ENCODE results near the gene C4orf54.

The C4orf54 gene

GRCh38 chr4:99615170-99615820 lies 42.3 kb downstream of the C4orf54 start:
- no peak overlapping the region for H2AFZ ChIP-seq (ENCODE audit: low read depth, low read length)
- TF ChIP-seq CTCF (IDR thresholded peaks at IDR 0.05; ENCODE audit: borderline replicate concordance, extremely low read depth, low read length, poor library complexity, severe bottlenecking) (no peak), EZH2 (IDR thresholded peaks at IDR 0.05; ENCODE audit: borderline replicate concordance, low read depth, low read length, severe bottlenecking) (no peak)
- H3K27ac ChIP-seq (ENCODE audit: low read length), result no peak overlapping the region
- ATAC-seq (ENCODE audit: insufficient read depth, low read depth), result no peak
- H4K20me1 ChIP-seq (ENCODE audit: insufficient read depth, low read length), result no peaks in the 10 kb centered on the region
- H3K4me2 ChIP-seq (ENCODE audit: insufficient read depth, low read length), result no peak overlapping the region
- no peaks in the 10 kb centered on the region for H3K9me3 ChIP-seq (ENCODE audit: insufficient read depth, low read length, severe bottlenecking)
- no peak overlapping the region for H3K4me3 ChIP-seq (ENCODE audit: low read depth in 1 of 2, low read length in 2 of 2)
- H3K79me2 ChIP-seq (ENCODE audit: insufficient read depth, low read length), result no peaks in the 10 kb centered on the region
- no peak for DNase-seq
- no peak overlapping the region for H3K9ac ChIP-seq (ENCODE audit: low read depth, low read length)
- no peaks in the 10 kb centered on the region for H3K27me3 ChIP-seq (ENCODE audit: insufficient read depth, low read length, poor library complexity)
- H3K4me1 ChIP-seq (ENCODE audit: insufficient read depth, low read length), result no peaks in the 10 kb centered on the region
- H3K36me3 ChIP-seq (ENCODE audit: insufficient read depth, low read length), result no peaks in the 10 kb centered on the region

- DNase-seq, result no peak
- no peaks in the 10 kb centered on the region for H3K9me3 ChIP-seq (ENCODE audit: insufficient read depth, low read length, severe bottlenecking)
- H4K20me1 ChIP-seq (ENCODE audit: insufficient read depth, low read length), result no peaks in the 10 kb centered on the region
- no peak overlapping the region for H2AFZ ChIP-seq (ENCODE audit: low read depth, low read length)
- no peaks in the 10 kb centered on the region for H3K4me1 ChIP-seq (ENCODE audit: insufficient read depth, low read length)
- no peak overlapping the region for H3K9ac ChIP-seq (ENCODE audit: low read depth, low read length)
- H3K27ac ChIP-seq (ENCODE audit: low read length), result no peak overlapping the region
- no peaks in the 10 kb centered on the region for H3K36me3 ChIP-seq (ENCODE audit: insufficient read depth, low read length)
- no peak for ATAC-seq (ENCODE audit: insufficient read depth, low read depth)
- H3K4me2 ChIP-seq (ENCODE audit: insufficient read depth, low read length), result no peak overlapping the region
- TF ChIP-seq CTCF (IDR thresholded peaks at IDR 0.05; ENCODE audit: borderline replicate concordance, extremely low read depth, low read length, poor library complexity, severe bottlenecking) (no peak), EZH2 (IDR thresholded peaks at IDR 0.05; ENCODE audit: borderline replicate concordance, low read depth, low read length, severe bottlenecking) (no peak)
- peaks cover 2% of the 10 kb centered on the region for H3K27me3 ChIP-seq (ENCODE audit: insufficient read depth, low read length, poor library complexity)
- H3K79me2 ChIP-seq (ENCODE audit: insufficient read depth, low read length), result no peaks in the 10 kb centered on the region
- no peak overlapping the region for H3K4me3 ChIP-seq (ENCODE audit: low read depth in 1 of 2, low read length in 2 of 2)
These were observed 43.1 kb downstream of the C4orf54 start for GRCh38 chr4:99614491-99614890.

- no peak for ATAC-seq (ENCODE audit: insufficient read depth, low read depth)
- TF ChIP-seq EZH2 (IDR thresholded peaks at IDR 0.05; ENCODE audit: borderline replicate concordance, low read depth, low read length, severe bottlenecking) (no peak), CTCF (IDR thresholded peaks at IDR 0.05; ENCODE audit: borderline replicate concordance, extremely low read depth, low read length, poor library complexity, severe bottlenecking) (no peak)
- no peaks in the 10 kb centered on the region for H3K4me1 ChIP-seq (ENCODE audit: insufficient read depth, low read length)
- H2AFZ ChIP-seq (ENCODE audit: low read depth, low read length), result no peak overlapping the region
- H3K27me3 ChIP-seq (ENCODE audit: insufficient read depth, low read length, poor library complexity), result peaks cover 2% of the 10 kb centered on the region
- H3K9me3 ChIP-seq (ENCODE audit: insufficient read depth, low read length, severe bottlenecking), result no peaks in the 10 kb centered on the region
- H3K79me2 ChIP-seq (ENCODE audit: insufficient read depth, low read length), result no peaks in the 10 kb centered on the region
- no peak overlapping the region for H3K9ac ChIP-seq (ENCODE audit: low read depth, low read length)
- H3K36me3 ChIP-seq (ENCODE audit: insufficient read depth, low read length), result no peaks in the 10 kb centered on the region
- H3K4me2 ChIP-seq (ENCODE audit: insufficient read depth, low read length), result no peak overlapping the region
- no peak for DNase-seq
- H3K4me3 ChIP-seq (ENCODE audit: low read depth in 1 of 2, low read length in 2 of 2), result no peak overlapping the region
- no peak overlapping the region for H3K27ac ChIP-seq (ENCODE audit: low read length)
- H4K20me1 ChIP-seq (ENCODE audit: insufficient read depth, low read length), result no peaks in the 10 kb centered on the region
These were observed 44.9 kb downstream of the C4orf54 start for GRCh38 chr4:99612704-99613103.

Data from DND-41 (cell line).